Pulmonary artery endothelial cell (primary cell): ENCODE data around the gene ACTR8. TPM values are rescaled to one million over a fixed set of nuclear protein-coding genes. Genes with fewer than 3 reads are reported as not detected.
"Not testable (repeated sequence)": the region's sequence is repeated elsewhere in the genome, so short reads cannot be mapped to it uniquely, and the experiment has no call there.

ENCODE experiments used
- DNase-seq: peaks from one replicate; pipeline ENCODE4 v3.0.0-alpha.2; 2011; ENCODE audit warnings: low read depth, low spot score
- total RNA-seq: library from RNA; depleted of rRNA; stranded (reverse); fragments of >200 nt; gene quantifications from 2 replicates; pipeline ENCODE4 v1.2.3, GENCODE V29; 2014

The ACTR8 gene, protein sequence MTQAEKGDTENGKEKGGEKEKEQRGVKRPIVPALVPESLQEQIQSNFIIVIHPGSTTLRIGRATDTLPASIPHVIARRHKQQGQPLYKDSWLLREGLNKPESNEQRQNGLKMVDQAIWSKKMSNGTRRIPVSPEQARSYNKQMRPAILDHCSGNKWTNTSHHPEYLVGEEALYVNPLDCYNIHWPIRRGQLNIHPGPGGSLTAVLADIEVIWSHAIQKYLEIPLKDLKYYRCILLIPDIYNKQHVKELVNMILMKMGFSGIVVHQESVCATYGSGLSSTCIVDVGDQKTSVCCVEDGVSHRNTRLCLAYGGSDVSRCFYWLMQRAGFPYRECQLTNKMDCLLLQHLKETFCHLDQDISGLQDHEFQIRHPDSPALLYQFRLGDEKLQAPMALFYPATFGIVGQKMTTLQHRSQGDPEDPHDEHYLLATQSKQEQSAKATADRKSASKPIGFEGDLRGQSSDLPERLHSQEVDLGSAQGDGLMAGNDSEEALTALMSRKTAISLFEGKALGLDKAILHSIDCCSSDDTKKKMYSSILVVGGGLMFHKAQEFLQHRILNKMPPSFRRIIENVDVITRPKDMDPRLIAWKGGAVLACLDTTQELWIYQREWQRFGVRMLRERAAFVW
- 32.0 and 32.2 TPM in 2 replicates for total RNA-seq

GRCh38 chr3:53881691-53882593 lies at the start of gene ACTR8:
Gene ACTR8, minus strand, starts transcription at chr3:53882152. Its CDS starts 51 bp downstream, at chr3:53882101.
- peak; percentile 49 for DNase-seq

GRCh38 chr3:53927208-53927872 lies 45.4 kb upstream of the ACTR8 start:
- not testable (repeated sequence) for DNase-seq

- DNase-seq: no peak
These were observed 39.3 kb upstream of the ACTR8 start for GRCh38 chr3:53921296-53921695.

- no peak for DNase-seq
These were observed 37.8 kb upstream of the ACTR8 start for GRCh38 chr3:53919741-53920140.

GRCh38 chr3:53913401-53913800 lies 31.4 kb upstream of the ACTR8 start:
- DNase-seq: no peak

DNA sequence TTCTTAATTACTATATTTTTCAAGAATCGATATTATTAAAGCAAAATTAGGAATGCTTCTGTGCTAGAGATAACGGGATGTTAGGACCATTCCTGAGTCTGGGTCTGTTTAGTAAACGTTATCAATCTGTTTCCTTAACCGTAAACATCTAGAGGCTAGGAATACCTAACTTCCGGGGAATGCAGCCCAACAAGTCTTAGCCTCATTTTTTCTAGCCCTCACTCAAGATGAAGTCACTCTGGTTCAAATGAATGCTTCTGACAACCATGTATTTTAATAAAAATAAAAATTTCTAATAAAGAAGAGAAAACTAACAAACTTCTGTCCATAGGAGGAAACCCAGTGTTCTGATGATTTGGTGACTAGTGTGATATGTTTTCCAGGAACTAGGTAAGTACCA lies 20.8 kb upstream of the ACTR8 start:
- no peak for DNase-seq

GRCh38 chr3:53902067-53902466 lies 20.1 kb upstream of the ACTR8 start:
- no peak for DNase-seq

DNA sequence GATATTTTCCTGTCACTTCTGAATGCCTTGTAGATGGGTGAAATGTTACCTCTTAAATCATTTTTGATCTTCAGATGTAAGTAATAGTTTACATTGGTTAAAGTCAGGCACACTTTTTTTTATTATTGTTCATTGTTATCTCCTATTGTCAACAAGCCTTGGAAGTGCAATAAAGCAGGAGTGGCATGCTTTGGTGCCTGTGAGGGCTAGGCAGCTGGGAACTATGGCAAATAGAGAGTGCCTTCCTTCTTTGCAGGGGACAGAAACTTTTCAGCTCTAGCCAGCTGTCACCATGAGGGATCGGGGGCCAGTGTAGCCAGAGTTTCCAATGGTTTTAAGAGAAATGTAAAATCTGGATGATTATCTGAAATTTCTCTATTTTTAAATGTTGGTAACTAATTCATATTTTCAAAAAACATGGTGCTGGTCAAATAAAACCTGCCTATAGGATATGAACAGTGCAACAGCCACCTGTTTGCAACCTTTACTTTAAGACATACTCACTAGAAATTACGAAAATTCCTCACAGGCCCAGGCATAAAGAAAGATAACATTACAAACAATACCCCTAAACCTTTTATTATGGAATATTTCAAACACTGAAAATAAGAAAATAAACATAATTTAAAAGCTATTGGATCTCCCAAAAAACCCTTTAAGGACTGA lies 18.8 kb upstream of the ACTR8 start:
- no peak for DNase-seq

DNA sequence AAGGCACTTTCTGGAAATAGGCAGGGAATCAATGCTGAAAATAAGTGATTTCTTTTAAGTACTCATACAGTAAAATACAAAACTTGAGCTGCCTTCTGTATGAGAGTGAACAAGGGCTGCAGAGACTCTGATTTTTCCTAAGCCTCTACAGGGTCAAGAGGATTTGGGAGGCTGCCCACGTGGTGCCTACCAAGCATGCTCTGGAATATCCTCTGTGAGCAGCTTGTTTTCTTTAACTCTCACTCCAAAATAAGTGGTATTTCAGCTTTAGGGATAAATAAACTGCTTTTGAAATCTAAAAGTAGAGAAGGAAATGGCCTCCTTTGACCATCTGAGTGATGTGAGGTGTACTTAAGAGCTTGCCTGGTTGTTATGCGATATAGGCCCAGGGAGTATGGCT lies 17.8 kb upstream of the ACTR8 start:
- no peak for DNase-seq

DNA sequence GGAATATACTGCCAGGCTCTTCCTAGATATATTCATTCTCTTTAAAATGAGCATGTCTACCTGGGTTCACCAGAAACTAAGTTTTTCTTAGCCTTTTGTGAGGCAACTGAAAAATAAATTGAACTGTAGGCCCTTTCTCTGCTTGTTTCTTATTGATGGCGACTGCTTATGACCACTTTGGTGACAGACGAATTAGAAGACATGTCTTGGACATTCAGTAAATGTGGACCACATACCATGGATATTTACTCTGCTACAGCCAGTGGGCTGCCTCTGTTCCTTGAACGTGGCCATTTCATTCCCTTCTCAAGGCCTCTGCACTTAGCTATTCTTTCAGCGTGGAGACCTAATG lies 10.3 kb upstream of the ACTR8 start:
- no peak for DNase-seq

GRCh38 chr3:53891497-53892285 lies 9.7 kb upstream of the ACTR8 start, which contains the start of gene SELENOK:
Gene SELENOK, minus strand, starts transcription at chr3:53891859.
- DNase-seq: peak; percentile 99

DNA sequence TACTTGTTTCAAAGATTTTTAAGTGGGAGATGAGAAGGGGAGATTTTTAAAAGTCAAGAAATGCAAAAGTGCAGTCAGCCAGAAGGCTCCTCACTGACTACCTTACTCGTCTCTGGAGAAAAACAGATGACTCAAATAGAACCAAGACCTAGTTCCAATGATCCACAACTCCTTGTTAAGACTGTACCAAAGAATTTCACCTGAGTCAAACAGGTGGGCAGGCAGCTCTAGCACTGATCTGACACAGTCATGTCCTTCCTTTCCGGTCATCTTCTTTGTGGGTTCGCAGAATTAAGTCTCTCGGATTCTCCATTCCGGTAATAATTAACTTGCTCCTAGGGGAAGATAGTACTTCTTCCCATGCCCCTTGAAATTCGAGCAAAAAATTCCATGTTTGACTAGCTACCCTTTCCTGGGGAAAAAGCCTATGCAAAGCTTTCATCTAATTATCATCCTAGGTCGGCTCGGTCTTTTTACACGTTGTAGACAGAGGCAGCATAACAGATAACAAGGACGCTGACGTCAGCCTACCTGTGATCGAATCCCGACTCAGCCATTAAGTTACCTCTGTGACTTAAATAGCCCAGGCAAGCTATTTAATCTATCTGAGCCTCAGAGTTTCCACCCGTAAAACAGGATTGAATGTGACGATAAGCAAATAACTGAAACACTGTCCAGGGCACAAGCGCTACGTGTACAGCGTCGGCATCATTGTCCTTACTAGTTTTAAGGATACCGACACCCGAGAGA lies 8.9 kb upstream of the ACTR8 start:
- no peak for DNase-seq

GRCh38 chr3:53888232-53888631 lies 6.3 kb upstream of the ACTR8 start:
- DNase-seq: no peak

DNA sequence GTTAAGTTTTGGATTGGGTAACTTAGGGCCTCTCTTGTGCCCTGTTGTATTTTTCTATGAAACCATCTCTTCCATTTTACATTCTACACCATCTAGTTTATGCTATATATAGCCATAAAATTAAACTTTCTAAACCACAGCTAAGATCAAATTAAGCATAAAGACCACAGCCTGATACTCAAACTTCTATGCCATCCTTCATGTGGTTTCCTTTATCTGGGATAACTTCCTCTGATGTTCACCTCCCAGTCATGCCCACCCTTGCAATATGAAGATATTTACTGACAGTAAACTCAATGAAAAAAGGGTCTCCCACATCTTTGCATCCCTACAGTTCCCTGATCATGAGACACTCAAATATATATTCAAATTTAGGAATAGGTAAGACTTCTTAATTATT lies 5.5 kb upstream of the ACTR8 start:
- DNase-seq: no peak

- DNase-seq: no peak
These were observed 3.3 kb upstream of the ACTR8 start for GRCh38 chr3:53885239-53885638.

DNA sequence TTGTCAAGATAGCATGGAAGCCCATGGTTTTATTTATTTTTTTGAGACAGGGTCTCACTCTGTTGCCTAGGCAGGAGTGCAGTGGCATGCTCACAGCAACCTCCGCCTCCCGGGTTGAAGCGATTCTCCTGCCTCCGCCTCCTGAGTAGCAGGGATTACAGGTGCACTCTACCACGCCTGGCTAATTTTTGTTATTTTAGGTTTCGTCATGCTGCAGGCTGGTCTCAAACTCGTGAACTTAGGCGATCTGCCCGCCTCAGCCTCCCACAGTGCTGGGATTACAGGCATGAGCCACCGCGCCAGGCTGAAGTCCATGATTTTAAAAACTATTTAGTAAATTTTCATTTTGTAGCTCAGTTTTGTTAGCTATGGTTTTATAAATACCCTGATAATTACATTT lies 2.7 kb upstream of the ACTR8 start:
- no peak for DNase-seq

DNA sequence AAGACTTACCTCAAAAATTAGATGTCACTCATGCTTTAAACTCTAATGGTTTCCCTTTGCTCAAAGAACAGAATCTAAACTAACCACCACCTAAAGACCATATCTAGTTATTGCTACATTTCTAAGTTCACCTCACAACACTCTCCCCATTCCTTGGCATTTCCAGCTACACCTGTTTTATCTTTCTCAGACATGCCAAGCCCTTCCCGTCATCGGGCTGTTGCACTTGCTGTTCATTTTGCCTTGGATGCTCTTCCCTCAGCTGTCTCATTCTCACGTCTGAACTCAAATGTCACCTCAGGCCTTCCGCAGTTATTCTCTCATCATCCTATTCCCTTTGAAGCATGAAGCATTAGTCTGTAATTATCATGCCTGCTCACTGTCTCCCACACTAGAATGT lies 1.1 kb upstream of the ACTR8 start:
- no peak for DNase-seq

DNA sequence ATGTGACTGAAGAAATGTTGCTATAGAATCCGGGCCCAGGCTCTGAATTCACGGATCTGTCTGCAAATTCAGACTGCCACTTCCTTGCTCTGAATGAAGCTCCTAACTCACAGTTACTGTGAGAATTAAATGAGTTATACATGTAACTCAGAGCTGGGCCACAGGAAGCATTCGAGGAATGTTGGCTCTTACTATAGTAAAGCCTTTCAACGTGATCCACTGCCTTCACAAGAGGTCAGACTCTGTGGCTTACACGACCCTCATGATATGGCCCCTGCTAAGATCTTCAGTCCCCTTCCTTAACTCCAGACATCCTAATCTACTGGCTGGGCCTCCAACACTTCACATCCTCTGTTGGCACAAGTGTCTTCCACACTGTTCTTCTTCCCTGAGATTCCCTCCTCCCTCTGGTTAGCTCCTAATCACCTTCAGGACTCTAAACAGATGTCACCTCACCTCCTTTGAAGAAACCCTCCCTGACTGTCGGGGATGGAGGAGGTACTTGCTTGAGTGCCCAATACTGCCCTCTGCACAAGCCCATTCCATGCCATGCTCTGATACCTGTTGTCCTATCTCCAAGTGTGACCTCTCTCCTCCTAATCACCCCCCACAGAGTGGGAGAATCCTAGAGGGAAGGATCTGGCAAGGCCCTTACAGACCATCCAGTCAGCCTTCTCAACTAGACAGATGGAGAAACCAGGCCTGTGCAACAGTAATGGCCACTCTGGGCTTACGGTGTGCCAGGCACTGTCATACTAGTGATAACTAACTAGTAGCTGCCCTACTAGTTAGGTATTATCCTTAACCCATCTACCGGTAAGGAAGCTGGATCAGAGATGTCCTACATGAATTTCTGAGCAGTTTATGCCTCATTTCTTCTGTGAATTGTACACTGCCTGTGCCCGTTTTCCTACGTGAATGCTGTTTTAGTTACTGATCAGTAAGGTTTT lies 1.3 kb downstream of the ACTR8 start:
- no peak for DNase-seq
